Stimulated activated CD8-positive, alpha-beta memory T cell treated with anti-CD3 and anti-CD28 coated beads, Interleukin-4, amount 100 ng/mL, for 24 hours (primary cell): Measurements from ENCODE around the gene RPS6KL1.

Source experiments
- DNase-seq: peaks from one replicate; pipeline ENCODE4 v3.0.0-alpha.2; 2020; ENCODE audit warnings: low read depth

Gene RPS6KL1

GRCh38 chr14:74951443-74952179, 28.6 kb upstream of the RPS6KL1 start:
- DNase-seq: no peak

- DNase-seq: no peak
Observed at GRCh38 chr14:74950795-74951442, 27.9 kb upstream of the RPS6KL1 start.

GRCh38 chr14:74949859-74950573, 27.0 kb upstream of the RPS6KL1 start:
- no peak for DNase-seq

GRCh38 chr14:74949191-74949601, 26.1 kb upstream of the RPS6KL1 start:
- DNase-seq: no peak

- DNase-seq: no peak
Observed at GRCh38 chr14:74948228-74949175, 25.4 kb upstream of the RPS6KL1 start.

- DNase-seq: no peak
Observed at GRCh38 chr14:74947353-74948227, 24.5 kb upstream of the RPS6KL1 start.

- DNase-seq: no peak
Observed at GRCh38 chr14:74946659-74947281, 23.7 kb upstream of the RPS6KL1 start.

- peak; percentile 67 for DNase-seq
Observed at GRCh38 chr14:74945852-74946658, 23.0 kb upstream of the RPS6KL1 start.

- DNase-seq: no peak
Observed at GRCh38 chr14:74945261-74945851, 22.3 kb upstream of the RPS6KL1 start.

- no peak for DNase-seq
Observed at GRCh38 chr14:74942608-74943007, 19.5 kb upstream of the RPS6KL1 start.

- DNase-seq: no peak
Observed at GRCh38 chr14:74942181-74942580, 19.1 kb upstream of the RPS6KL1 start.

- peak; percentile 46 for DNase-seq
Observed at GRCh38 chr14:74941676-74942097, 18.6 kb upstream of the RPS6KL1 start.

- no peak for DNase-seq
Observed at GRCh38 chr14:74940956-74941565, 18.0 kb upstream of the RPS6KL1 start.

- no peak for DNase-seq
Observed at GRCh38 chr14:74938531-74939495, 15.8 kb upstream of the RPS6KL1 start.

- DNase-seq: no peak
Observed at GRCh38 chr14:74937171-74937570, 14.1 kb upstream of the RPS6KL1 start.

- DNase-seq: no peak
Observed at GRCh38 chr14:74936731-74937130, 13.7 kb upstream of the RPS6KL1 start.

GRCh38 chr14:74936151-74936550, 13.1 kb upstream of the RPS6KL1 start:
- no peak for DNase-seq

- no peak for DNase-seq
Observed at GRCh38 chr14:74935360-74935680, 12.3 kb upstream of the RPS6KL1 start.
